Calu3 (cell line): ENCODE results near the gene SKI. TPM values are rescaled to one million over a fixed set of nuclear protein-coding genes. Genes with fewer than 3 reads are reported as not detected.
A peak's percentile ranks its signal among the peaks of the same experiment; 100 is the strongest.

Experiments used
- BruUV-seq: library from RNA; stranded (reverse); fragments of 400-500 nt; replicated peaks from 2 replicates; lab custom pipeline; 2021; lab: Mats Ljungman, UMichigan
- CTCF ChIA-PET: fragments of 300-600 bp; sonication (Branson Sonifier 250); formaldehyde crosslinking; loops from one replicate; lab custom pipeline; 2022; ENCODE audit warnings: antibody characterized with exemption; lab: Charles Lee
- DNase-seq: peaks from one replicate; pipeline ENCODE4 v3.0.0; 2022
- H3K27ac Mint-ChIP-seq: one replicate; pipeline ENCODE4 v1.8.0; 2022; ENCODE audit warnings: mixed read lengths; ENCODE audit not compliant: unreplicated experiment
- H3K27me3 Mint-ChIP-seq: one replicate; pipeline ENCODE4 v1.8.0; 2022; ENCODE audit warnings: mixed read lengths; ENCODE audit not compliant: unreplicated experiment
- H3K36me3 Mint-ChIP-seq: one replicate; pipeline ENCODE4 v1.8.0; 2022; ENCODE audit warnings: mild to moderate bottlenecking, moderate library complexity, mixed read lengths; ENCODE audit not compliant: insufficient read depth, unreplicated experiment
- H3K4me1 Mint-ChIP-seq: one replicate; pipeline ENCODE4 v1.8.0; 2022; ENCODE audit warnings: mild to moderate bottlenecking, low read depth, mixed read lengths; ENCODE audit not compliant: unreplicated experiment
- H3K4me3 Mint-ChIP-seq: one replicate; pipeline ENCODE4 v1.8.0; 2022; ENCODE audit warnings: mild to moderate bottlenecking, low read depth, moderate library complexity, mixed read lengths; ENCODE audit not compliant: unreplicated experiment
- H3K9me3 Mint-ChIP-seq: one replicate; pipeline ENCODE4 v1.8.0; 2022; ENCODE audit warnings: low read depth, mixed read lengths; ENCODE audit not compliant: unreplicated experiment
- intact Hi-C: fragments of 100-400 bp; cut with micrococcal nuclease; formaldehyde crosslinking; loops from one replicate; pipeline ENCODE4 v1.10.0; 2022; ENCODE audit not compliant: unreplicated experiment
- total RNA-seq: library from RNA; stranded (reverse); gene quantifications from 2 replicates; pipeline ENCODE4 v1.2.3, GENCODE V29; 2022
- TF ChIP-seq, protein P1 (sequence below): fragments of 200-600 bp; IDR thresholded peaks from one replicate; pipeline ENCODE4 v1.8.0; 2022; ENCODE audit warnings: antibody characterized with exemption; ENCODE audit not compliant: unreplicated experiment

The SKI gene
- total RNA-seq, 1 experiment from 2014 or later = 33.8 TPM

DNA sequence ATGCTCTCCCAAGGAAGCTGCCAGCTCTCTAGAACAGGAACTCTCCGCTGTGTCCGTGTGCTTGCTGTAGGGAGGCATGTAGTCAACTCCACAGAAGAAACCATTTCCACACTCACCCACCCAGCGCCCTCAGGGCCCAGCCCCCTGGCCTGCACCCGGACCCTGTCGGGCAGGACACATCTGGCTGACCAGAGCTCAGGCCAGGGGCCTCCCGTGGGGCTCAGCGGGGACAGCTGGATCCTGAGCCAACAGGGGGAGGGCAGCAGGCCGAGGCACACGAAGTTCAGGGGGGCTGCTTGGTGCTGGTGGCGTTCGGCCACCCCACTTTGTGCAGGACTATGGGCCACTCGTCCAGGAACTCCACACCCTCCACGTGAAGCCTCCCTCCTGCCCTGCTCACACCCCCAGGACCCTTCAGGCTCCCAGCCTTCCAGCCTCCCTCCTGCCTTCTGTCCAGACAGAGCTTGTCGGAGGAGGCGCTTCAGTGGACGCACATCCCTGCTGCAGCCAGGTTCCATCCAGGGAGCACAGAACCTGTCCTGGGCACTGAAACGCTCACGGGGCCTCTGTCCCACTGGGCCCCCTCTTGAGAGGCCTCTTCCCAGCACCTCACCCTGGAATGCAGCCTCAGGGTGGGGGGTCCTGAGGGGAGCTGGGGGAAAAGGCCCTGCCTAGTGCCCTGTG, 18.6 kb upstream of the SKI start:
- Mint-ChIP-seq H3K4me1 (peaks cover 19% of the 10 kb centered on the region), H3K27me3 (no peaks in the 10 kb centered on the region), H3K4me3 (no peak overlapping the region), H3K36me3 (peaks cover 17% of the 10 kb centered on the region), H3K9me3 (no peaks in the 10 kb centered on the region), H3K27ac (no peak overlapping the region)
- BruUV-seq = no TSS peak
- CTCF ChIA-PET = interaction anchor here (1.2 to 1.4 kb wide), 2 partner anchors 11 to 15 kb away, joined by 3 to 4 read pairs; partner anchors contain the start of gene FAAP20
- no peak for DNase-seq
- intact Hi-C loops = no loop called here
- TF ChIP-seq, protein P1, sequence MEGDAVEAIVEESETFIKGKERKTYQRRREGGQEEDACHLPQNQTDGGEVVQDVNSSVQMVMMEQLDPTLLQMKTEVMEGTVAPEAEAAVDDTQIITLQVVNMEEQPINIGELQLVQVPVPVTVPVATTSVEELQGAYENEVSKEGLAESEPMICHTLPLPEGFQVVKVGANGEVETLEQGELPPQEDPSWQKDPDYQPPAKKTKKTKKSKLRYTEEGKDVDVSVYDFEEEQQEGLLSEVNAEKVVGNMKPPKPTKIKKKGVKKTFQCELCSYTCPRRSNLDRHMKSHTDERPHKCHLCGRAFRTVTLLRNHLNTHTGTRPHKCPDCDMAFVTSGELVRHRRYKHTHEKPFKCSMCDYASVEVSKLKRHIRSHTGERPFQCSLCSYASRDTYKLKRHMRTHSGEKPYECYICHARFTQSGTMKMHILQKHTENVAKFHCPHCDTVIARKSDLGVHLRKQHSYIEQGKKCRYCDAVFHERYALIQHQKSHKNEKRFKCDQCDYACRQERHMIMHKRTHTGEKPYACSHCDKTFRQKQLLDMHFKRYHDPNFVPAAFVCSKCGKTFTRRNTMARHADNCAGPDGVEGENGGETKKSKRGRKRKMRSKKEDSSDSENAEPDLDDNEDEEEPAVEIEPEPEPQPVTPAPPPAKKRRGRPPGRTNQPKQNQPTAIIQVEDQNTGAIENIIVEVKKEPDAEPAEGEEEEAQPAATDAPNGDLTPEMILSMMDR = no peak

DNA sequence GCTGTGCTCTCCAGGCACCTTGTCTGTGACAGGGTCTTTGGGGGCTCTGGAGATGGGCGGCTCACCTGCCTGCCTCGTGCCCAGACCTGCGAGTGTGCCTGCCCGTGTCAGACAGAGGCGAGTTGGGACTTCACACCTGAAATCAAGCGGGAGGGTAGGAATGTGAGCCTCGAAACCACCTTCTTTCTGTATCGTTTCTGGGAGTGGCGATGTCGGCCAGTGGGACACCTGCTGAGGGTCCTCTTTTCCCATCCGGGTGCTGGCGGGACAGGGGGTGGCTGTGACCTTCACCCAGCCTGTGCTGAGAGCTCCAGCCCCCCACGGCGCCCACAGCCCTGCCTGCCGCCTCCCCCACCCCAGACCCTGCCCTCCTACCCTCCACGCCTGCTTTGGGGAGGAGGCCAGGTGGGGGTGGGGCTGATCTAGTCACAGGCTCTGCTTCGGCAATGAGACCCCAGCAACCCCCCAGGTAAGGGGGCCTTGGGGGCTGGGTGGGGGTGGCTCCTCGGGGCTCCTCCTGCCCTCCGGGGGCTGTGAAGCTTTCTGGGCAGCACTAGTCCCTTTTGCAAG, 17.9 kb upstream of the SKI start:
- TF ChIP-seq, protein P1 = no peak
- BruUV-seq = no TSS peak
- Mint-ChIP-seq H3K36me3 (peaks cover 17% of the 10 kb centered on the region), H3K4me3 (no peak overlapping the region), H3K27ac (no peak overlapping the region), H3K9me3 (no peaks in the 10 kb centered on the region), H3K4me1 (peaks cover 19% of the 10 kb centered on the region), H3K27me3 (no peaks in the 10 kb centered on the region)
- no peak for DNase-seq
- intact Hi-C loops = no loop called here
- CTCF ChIA-PET = no interaction called here

DNA sequence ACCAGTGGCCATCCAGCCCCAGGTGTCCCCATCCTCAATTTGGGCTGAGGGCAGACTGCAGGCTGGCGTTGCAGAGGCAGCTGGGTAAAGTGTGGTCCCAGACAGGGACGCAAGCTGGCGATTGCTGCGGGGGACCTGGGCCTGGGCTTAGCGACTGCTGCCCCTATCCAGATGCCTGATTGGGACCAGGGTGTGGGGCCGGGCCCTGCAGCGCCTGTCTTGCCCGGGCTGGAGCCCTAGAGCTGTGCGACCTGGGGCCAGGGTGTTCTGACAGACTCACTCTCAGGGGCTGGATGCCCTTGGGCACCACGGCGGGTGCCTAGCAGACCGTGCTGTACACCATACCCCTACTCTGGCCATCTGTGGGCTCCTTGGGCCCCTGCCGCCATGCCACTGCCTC, 17.3 kb upstream of the SKI start:
- H3K4me3 Mint-ChIP-seq = no peak overlapping the region
- H3K4me1 Mint-ChIP-seq = peaks cover 19% of the 10 kb centered on the region
- no TSS peak for BruUV-seq
- H3K27ac Mint-ChIP-seq = no peak overlapping the region
- no peaks in the 10 kb centered on the region for H3K27me3 Mint-ChIP-seq
- intact Hi-C loops = no loop called here
- DNase-seq = no peak
- H3K9me3 Mint-ChIP-seq = no peaks in the 10 kb centered on the region
- CTCF ChIA-PET = interaction anchor here (0.7 kb wide), 1 partner anchor 10 kb away, joined by 6 read pairs; no protein-coding TSS in a partner anchor
- TF ChIP-seq, protein P1 = no peak
- peaks cover 17% of the 10 kb centered on the region for H3K36me3 Mint-ChIP-seq

DNA sequence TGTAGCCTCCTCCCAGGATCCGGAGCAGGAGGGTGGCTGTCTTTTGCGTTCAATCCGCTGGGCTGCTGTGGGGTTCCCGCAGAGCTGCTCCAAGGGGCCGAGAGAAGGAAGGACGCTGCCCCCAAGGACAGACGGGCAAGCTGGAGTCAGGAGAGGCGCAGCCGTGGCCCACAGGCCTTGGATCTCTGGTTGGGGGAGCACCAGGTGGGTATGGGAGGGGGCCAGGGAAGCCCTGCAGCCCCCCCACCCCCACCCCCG, 15.9 kb upstream of the SKI start:
- intact Hi-C loops = no loop called here

More for the DNA sequence above, 15.9 kb upstream of the SKI start:
- Mint-ChIP-seq H3K27me3 (no peaks in the 10 kb centered on the region), H3K9me3 (no peaks in the 10 kb centered on the region), H3K27ac (peak overlapping the region; percentile 42), H3K4me3 (peak overlapping the region; percentile 30), H3K36me3 (peaks cover 17% of the 10 kb centered on the region), H3K4me1 (peaks cover 14% of the 10 kb centered on the region)
- TF ChIP-seq, protein P1 = no peak
- BruUV-seq = no TSS peak
- DNase-seq = no peak
- CTCF ChIA-PET = interaction anchor here (1.2 kb wide), 1 partner anchor 12 kb away, joined by 3 read pairs; no protein-coding TSS in a partner anchor
